Measurements from ENCODE around the gene GASK1A.

DNA sequence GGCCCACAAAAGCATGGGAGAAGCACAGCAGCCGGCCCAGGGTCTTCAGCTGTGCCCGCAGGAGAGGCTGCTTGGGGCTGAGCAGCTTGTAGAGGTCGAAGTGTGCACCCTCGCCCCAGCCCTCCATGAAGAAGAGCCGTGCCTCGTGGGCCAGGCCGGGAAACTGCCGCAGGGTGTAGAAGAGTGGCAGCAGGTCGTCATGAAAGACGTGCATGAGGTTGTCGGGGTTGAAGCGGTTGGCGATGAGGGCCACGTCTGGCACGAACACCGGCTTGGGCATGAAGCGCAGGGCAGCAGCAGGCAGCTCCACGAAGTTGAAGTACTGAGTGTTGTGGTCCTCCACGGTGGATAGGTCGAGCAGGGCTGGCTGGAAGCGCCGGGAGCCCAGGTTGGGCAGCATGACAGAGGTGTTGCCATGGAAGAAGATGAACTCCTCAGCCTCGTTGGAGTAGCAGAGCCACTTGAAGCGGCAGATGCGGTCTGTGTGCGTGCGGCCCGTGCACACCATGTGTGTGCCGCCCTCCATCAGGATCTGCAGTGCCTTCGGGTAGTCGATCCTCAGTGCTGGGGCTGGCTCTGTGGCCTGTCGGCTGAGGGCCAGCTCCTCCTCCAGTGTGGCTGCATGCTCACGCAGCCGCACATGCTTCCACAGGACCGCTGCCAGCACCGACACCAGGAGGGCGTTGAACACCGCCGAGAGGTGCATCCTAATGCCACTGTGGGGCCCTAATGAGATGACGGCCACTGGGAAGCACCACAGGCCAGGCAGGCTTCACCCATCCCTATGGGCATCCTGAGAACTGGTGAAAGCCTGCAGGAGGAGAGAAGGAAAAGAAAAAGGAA lies 101.8 kb downstream of the GASK1A start:
- TF ChIP-seq, protein P1, sequence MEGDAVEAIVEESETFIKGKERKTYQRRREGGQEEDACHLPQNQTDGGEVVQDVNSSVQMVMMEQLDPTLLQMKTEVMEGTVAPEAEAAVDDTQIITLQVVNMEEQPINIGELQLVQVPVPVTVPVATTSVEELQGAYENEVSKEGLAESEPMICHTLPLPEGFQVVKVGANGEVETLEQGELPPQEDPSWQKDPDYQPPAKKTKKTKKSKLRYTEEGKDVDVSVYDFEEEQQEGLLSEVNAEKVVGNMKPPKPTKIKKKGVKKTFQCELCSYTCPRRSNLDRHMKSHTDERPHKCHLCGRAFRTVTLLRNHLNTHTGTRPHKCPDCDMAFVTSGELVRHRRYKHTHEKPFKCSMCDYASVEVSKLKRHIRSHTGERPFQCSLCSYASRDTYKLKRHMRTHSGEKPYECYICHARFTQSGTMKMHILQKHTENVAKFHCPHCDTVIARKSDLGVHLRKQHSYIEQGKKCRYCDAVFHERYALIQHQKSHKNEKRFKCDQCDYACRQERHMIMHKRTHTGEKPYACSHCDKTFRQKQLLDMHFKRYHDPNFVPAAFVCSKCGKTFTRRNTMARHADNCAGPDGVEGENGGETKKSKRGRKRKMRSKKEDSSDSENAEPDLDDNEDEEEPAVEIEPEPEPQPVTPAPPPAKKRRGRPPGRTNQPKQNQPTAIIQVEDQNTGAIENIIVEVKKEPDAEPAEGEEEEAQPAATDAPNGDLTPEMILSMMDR (conservative IDR thresholded peaks at IDR 0.05; ENCODE audit: low read length): no peak
- TF ChIP-seq EZH2phosphoT487 (IDR thresholded peaks at IDR 0.05; ENCODE audit: borderline replicate concordance, low read depth, low read length): no peak

All from OCI-LY7 (cell line).